ENCODE results near the gene TNFAIP3.
A peak's percentile ranks its signal among the peaks of the same experiment; 100 is the strongest.

TNFAIP3 gene

DNA sequence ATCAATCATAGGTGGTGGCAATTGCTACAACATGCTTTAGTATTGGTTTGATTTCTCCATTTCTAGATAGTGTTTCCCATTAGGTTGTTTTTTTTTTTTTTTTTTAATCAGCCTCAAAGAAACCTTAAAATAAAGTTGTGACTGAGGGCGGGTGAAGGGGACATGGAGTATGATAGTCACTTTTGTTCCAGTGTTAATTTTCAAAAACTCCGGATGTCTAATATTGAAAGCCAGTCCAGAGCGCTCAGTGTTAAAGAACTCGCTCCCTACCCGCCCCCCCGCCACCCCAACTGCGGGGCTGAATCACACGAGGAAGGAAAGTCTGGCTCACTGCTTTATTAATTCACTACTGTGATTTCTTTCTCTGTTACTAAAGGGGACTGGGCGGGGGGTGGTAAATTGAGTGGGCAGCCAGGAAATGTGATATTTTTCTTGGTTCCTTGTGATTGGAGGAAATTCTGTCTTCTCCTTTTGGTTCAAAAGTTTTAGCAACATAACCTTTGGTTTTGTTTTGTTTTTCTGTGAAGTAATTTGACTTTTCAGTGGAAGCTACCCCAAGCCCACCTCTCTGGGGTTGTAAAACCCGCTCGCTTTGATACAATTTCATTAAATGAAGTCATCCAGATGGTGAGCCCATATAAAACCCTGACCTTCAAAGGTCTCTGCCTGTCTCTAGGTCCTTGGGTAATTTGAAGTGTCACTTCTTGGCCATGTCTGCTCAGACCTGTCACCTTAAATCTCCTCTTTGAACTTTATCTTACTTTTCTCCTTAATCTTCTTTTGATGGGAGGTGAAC, 38.0 kb downstream of the TNFAIP3 start:
- DNase-seq: peak; percentile 84

DNA sequence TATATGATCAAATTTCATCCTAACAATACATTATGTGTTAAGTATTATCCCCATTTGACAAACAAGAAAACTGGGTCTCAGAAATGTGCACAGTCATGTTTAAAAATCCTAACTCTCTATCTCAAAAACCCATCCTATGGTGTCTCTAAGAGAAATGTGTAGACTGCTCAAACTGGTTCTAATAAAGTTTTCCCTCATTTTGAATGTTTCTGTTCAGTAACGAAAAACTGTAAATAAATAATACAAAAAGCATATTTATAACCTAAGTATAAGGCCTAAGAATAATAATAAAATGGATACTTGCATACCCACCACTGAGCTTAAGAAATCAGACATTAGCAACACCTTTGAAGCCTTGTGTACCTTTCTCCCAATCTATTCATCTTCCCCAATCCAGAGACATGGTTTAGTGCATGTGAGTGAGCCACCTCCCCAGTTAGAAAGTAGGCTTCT, 39.0 kb downstream of the TNFAIP3 start:
- no peak for DNase-seq

DNA sequence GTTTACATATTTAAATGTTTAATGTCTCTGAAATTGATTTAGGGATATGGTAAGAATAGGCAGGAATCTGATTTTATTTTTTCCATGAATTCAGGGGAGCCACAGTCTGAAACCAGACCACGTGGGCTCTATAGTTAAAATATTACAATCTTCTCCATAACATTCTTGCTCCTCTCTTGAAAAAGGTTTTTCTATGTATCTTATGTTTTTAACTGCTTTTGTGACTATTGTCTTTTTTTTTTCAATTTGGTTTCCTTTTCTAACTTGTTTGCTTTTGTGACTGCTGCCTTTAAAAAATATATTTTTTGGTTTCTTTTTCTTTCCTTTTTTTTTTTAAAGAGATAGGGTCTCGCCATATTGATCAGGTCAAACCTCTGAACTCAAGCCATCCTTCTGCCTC, 40.1 kb downstream of the TNFAIP3 start:
- no peak for DNase-seq

GRCh38 chr6:137909533-137909932, 42.5 kb downstream of the TNFAIP3 start:
- no peak for DNase-seq

DNA sequence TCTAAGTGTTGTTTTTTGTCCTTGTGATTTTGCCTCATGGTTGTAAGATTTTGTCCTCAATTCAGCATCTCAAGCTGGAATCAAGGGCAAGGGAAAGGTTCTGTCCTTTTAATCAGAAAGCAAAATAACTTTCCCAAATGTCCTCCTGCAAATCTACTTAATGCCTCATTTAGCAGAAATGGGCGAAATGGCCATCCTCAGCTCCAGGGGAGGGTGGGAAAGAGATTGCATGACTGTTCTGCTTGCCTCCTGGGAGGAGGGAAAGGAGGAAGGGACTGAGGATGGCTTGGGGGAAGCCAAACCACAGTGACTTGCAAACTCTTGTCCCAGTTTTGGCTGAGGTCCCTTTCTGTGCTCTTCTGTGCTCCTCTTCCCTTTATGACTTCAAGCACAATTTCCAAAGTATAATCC, 43.4 kb downstream of the TNFAIP3 start:
- no peak for DNase-seq

- no peak for DNase-seq
Observed at GRCh38 chr6:137910843-137911456, 43.9 kb downstream of the TNFAIP3 start.

DNA sequence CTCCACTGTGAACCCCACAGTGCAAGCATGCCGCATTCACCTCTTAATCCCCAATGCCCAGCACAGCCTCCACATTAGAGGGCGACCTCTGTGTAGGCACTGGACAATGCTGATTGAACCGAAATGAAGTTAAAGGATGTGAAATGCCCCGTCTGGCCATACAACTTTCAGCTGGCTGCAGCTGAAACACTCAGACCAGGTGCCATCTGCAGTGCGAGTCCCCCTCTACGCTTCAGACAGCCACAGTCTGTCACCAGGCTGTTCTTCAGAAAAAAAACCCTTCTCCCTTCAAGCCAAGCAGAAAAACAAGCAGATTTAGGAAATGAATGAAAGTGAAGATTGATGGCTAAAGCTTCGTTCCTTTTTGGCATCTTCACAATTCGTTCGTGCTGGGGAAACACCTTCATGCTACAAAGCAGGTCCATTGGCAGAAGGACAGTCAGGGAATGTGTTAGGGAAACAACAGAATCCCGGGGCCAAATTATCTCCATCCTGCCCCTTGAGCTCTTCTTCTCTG, 44.7 kb downstream of the TNFAIP3 start:
- DNase-seq: no peak

DNA sequence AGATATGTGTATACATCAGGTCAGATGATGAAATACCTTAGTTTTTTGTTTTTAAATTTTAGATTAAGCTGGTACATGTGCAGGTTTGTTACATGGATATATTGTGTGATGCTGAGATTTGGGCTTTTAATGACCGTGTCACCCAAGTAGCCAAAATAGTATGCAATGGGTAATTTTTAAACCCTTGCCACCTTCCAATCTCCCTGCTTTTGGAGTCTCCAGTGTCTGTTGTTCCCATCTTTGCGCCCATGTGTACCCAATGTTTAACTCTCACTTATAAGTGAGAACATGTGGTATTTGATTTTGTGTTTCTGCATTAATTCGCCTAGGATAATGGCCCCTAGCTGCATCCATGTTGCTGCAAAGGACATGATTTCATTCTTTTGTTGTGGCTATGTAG, 45.8 kb downstream of the TNFAIP3 start:
- no peak for DNase-seq

DNA sequence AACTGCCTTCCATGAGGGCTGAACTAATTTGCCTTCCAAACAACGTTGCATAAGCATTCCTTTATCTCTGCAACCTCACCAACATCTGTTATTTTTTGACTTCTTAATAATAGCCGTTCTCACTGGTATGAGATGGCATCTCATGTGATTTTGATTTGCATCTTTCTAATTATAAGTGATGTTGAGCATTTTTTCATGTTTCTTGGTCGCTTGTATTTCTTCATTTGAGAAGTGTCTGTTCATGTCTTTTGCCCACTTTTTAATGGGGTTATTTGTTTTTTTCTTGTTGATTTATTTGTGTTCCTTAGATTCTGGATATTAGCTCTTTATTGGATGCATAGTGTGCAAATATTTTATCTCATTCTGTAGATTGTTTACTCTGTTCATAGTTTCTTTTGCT, 46.4 kb downstream of the TNFAIP3 start:
- no peak for DNase-seq

DNA sequence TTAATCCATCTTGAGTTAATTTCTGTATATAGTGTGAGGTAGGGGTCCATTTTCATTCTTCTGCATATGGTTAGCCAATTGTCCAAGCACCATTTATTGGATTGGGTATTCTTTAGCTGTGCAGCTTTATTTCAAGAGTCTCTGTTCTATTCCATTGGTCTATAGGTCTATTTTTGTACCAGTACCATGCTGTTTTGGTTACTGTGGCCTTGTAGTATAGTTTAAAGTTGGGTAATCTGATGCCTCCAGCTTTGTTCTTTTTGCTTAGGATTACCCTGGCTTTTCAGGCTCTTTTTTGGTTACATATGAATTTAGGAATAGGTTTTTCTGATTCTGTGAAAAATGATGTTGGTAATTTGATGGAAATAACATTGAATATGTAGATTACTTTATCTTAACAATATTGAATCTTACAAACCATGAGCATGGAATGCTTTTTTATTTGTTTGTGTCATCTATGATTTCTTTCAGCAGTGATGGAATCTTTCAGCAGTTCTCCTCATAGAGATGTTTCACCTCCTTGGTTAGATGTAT, 47.0 kb downstream of the TNFAIP3 start:
- DNase-seq: no peak

DNA sequence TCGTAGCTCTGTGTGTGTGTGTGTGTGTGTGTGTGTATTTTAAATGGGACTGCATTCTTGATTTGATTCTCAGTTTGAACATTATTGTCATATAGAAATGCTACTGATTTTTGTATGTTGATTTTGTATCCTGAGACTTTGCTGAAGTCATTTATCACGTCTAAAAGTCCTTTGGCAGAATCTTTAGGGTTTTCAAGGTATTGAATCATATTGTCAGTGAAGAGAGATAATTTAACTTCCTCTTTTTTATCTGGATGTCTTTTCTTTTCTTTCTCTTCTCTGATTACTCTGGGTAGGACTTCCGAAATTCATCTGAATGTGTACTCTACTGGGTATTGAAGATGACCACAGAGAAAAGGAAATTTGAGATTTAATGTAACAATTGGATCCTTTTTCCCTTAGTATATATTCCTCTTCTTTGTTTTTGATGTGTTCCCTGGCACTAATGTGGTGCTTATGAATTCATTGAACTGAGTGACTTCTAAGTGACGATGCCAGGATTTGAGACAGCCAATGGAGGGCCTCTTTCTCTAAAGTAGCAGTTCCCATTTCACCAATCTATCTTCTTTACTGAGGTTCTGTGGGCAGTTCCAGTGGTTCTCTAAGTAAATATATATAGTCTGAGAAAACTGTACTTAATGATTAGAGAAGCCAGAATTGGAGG, 47.6 kb downstream of the TNFAIP3 start:
- no peak for DNase-seq

GRCh38 chr6:137915790-137916189, 48.7 kb downstream of the TNFAIP3 start:
- no peak for DNase-seq

DNA sequence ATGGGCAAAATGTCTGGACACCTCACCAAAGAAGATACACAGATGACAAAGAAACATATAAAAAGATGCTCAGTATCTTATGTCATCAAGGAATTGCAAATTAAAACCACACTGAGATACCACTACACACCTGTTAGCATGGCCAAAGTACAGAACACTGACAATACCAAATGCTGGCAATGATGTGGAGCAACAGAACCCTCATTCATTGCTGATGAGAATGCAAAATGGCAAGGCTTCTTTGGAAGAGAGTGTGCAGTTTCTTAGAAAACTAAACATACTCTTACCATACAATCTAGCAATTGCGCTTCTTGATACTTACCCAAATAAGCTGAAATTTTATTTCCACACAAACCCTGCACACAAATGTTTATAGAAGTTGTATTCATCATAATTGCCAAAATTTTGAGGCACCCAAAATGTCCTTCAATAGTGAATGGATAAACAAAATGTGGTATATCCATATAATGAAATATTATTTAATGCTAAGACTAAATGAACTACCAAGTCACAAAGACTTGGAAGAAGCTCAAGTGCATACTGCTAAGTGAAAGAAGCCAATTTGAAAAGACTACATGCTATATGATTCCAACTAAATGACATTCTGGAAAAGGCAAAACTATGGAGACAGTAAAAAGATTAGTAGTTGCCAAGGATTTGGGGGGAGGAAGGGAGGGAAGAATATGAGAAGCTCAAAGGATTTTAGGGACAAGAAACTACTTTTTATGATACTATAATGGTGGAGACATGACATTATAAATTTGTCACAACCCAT, 50.7 kb downstream of the TNFAIP3 start:
- DNase-seq: no peak

DNA sequence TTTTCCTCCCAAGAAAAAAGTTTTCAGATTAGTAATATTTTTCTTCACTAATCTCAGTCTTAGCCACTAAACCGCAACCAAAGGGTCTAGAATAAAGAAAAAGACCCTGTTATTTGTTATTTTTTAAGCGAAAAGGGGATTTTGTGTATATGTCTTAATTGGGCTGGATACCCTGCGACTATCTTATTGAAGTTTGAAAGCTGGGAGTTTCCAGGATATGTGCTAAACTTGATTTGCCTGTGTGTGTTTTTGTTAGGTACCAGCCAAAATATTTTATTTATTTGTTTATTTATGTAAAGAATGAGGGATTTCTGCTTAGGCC, 52.4 kb downstream of the TNFAIP3 start:
- no peak for DNase-seq

GRCh38 chr6:137919837-137920730, 53.0 kb downstream of the TNFAIP3 start:
- no peak for DNase-seq

- no peak for DNase-seq
Observed at GRCh38 chr6:137921823-137922222, 54.8 kb downstream of the TNFAIP3 start.

- DNase-seq: no peak
Observed at GRCh38 chr6:137923866-137924653, 57.0 kb downstream of the TNFAIP3 start.

GRCh38 chr6:137925141-137925698, 58.2 kb downstream of the TNFAIP3 start:
- DNase-seq: no peak

DNA sequence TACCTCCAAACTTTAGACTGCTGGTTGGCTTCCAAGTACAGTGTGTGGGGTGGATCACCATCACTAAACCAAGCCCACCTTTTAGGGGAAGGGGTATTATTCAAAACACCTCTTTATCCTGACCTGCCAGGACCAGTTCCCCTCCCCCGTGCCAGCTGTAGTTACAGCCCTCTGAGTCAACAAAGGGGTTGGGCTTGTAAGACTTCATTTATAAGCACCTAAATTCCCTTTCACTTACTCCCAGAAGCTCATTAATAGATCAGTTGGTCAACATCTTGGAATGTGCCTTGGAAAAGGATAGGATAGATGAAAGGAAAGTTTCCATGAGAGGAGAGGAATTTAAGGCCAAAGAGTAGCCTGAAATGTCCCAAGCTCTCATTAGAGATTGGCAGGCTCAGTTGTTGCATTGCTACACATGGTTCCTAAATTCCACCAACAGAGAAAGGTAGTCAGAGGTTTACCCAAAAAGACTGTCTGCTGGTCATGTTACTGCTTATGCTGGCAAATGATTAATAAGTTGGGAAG, 59.2 kb downstream of the TNFAIP3 start:
- DNase-seq: peak; percentile 54

DNA sequence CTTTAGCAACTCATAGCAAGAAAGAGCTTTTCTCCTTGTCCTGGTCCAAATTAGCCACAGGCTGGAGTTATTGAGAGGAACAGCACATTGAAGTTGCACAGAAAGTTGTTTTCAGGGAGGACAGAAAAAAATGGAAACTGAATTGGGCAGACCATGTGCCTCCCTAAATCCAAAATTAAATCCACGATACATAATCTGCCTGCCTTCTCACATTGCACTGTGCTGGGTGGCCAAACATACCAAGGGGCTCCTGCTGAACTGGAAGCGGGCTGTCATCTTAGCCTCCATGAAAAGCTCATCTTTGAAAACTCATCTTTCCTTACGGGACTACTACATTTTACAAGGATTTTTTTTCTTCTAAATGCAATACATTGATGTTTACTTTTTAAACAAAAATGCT, 59.9 kb downstream of the TNFAIP3 start:
- DNase-seq: no peak

All from stimulated activated CD4-positive, alpha-beta T cell treated with anti-CD3 and anti-CD28 coated beads, Interleukin-4, amount 100 ng/mL, for 1 hour (primary cell).